ENCODE data around the gene LIPK. TPM values are rescaled to one million over a fixed set of nuclear protein-coding genes. Genes with fewer than 3 reads are reported as not detected.

The LIPK gene
- total and polyA plus RNA-seq, 8 donors: not detected

- Histone ChIP-seq H3K27ac (no peak overlapping the region), H3K27me3 (no peaks in the 10 kb centered on the region), H3K4me1 (no peaks in the 10 kb centered on the region), H3K36me3 (no peaks in the 10 kb centered on the region), H3K4me3 (no peak overlapping the region), H3K9me3 (no peaks in the 10 kb centered on the region)
- WGBS, 2 donors: 71 to 87% methylated on average over 4 of the region's 4 CpGs
- no peak for TF ChIP-seq CTCF (IDR thresholded peaks at IDR 0.05)
- ATAC-seq (no peak), DNase-seq (no peak), FAIRE-seq (no peak)
- intact Hi-C loops (cut with DNase I): no loop called here
These were observed 15.3 kb downstream of the LIPK start for GRCh38 chr10:88721392-88721791.

- intact Hi-C loops (cut with DNase I): no loop called here
- no peak overlapping the region for H3K4me3 ChIP-seq
- WGBS, 2 donors: 23 to 52% methylated on average over 1 of the region's 1 CpG
- no peaks in the 10 kb centered on the region for H3K27me3 ChIP-seq
- no peak for TF ChIP-seq CTCF (IDR thresholded peaks at IDR 0.05)
- H3K4me1 ChIP-seq: no peaks in the 10 kb centered on the region
- H3K9me3 ChIP-seq: no peaks in the 10 kb centered on the region
- H3K27ac ChIP-seq: no peak overlapping the region
- no peak for DNase-seq
- no peak for ATAC-seq
- FAIRE-seq: no peak
- no peaks in the 10 kb centered on the region for H3K36me3 ChIP-seq
These were observed 19.7 kb downstream of the LIPK start for GRCh38 chr10:88725798-88726197.

GRCh38 chr10:88728107-88728763 is 22.2 kb downstream of the LIPK start:
- no peaks in the 10 kb centered on the region for H3K27me3 ChIP-seq
- TF ChIP-seq CTCF (IDR thresholded peaks at IDR 0.05): no peak
- no peak overlapping the region for H3K27ac ChIP-seq
- no peaks in the 10 kb centered on the region for H3K4me1 ChIP-seq
- 66 to 68% methylated on average over 30 of the region's 30 CpGs for WGBS, 2 donors
- H3K9me3 ChIP-seq: no peaks in the 10 kb centered on the region
- peak in 2 of 6 donors; percentile 39 to 59 for DNase-seq
- H3K36me3 ChIP-seq: no peaks in the 10 kb centered on the region
- no peak overlapping the region for H3K4me3 ChIP-seq
- no peak for ATAC-seq
- no peak for FAIRE-seq
- intact Hi-C loops (cut with DNase I): no loop called here

GRCh38 chr10:88730864-88731263 is 24.8 kb downstream of the LIPK start:
- Histone ChIP-seq H3K4me1 (no peaks in the 10 kb centered on the region), H3K4me3 (no peak overlapping the region), H3K9me3 (no peaks in the 10 kb centered on the region), H3K36me3 (no peaks in the 10 kb centered on the region), H3K27ac (no peak overlapping the region), H3K27me3 (no peaks in the 10 kb centered on the region)
- no peak for ATAC-seq
- 69 to 78% methylated on average over 4 of the region's 4 CpGs for WGBS, 2 donors
- TF ChIP-seq CTCF (IDR thresholded peaks at IDR 0.05): no peak
- no peak for FAIRE-seq
- intact Hi-C loops (cut with DNase I): no loop called here
- no peak for DNase-seq

- FAIRE-seq (no peak), DNase-seq (no peak), ATAC-seq (peak in 2 of 4 donors; percentile 35 to 42)
- no peaks in the 10 kb centered on the region for H3K4me1 ChIP-seq
- H3K36me3 ChIP-seq: no peaks in the 10 kb centered on the region
- no peak overlapping the region for H3K4me3 ChIP-seq
- H3K27me3 ChIP-seq: no peaks in the 10 kb centered on the region
- TF ChIP-seq CTCF (IDR thresholded peaks at IDR 0.05): no peak
- H3K9me3 ChIP-seq: no peaks in the 10 kb centered on the region
- WGBS, 2 donors: 67 to 69% methylated on average over 6 of the region's 6 CpGs
- H3K27ac ChIP-seq: no peak overlapping the region
- intact Hi-C loops (cut with DNase I): no loop called here
These were observed 25.2 kb downstream of the LIPK start for GRCh38 chr10:88731296-88731695.

All from pancreas (tissue), 10 donors.